ENCODE measurements around the gene EI24. TPM values are rescaled to one million over a fixed set of nuclear protein-coding genes. Genes with fewer than 3 reads are reported as not detected.

Gene EI24
- total RNA-seq, 1 donor from 2014 or later = 83.6 TPM

DNA sequence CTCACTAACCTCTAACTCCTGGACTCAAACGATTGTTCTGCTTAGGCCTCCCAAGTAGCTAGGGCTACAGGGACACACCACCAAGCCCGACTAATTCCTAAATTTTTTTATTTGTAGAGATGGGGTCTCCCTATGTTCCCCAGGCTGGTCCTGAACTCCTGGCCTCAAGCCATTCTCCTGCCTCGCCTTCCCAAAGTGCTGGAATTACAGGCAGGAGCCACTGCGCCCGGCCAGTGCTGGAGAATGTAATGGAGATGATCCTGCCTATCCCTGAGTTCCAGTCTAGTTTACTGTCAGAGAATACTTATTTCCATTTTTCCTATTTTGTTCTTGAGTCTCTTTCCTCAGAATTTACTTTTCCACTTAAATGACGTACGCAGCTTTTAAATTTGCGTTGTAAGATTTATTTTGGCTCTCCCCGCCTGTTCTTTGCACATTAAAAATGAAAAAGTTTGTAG lies 55.5 kb downstream of the EI24 start, which contains the start of gene CHEK1:
Gene CHEK1, plus strand, starts transcription at position 408 of the 458 bp plus-strand sequence. CDS start 1,606 bp downstream, outside the sequence.
- Mint-ChIP-seq H3K4me1 (ENCODE audit: unreplicated experiment) (peaks cover 42% of the 10 kb centered on the region), H3K36me3 (ENCODE audit: unreplicated experiment) (peaks cover 17% of the 10 kb centered on the region), H3K4me3 (ENCODE audit: unreplicated experiment) (peak within 1 kb of the TSS; percentile 82), H3K27ac (ENCODE audit: unreplicated experiment) (peak within 1 kb of the TSS; percentile 86), H3K27me3 (ENCODE audit: unreplicated experiment) (no peaks in the 10 kb centered on the region), H3K9me3 (ENCODE audit: unreplicated experiment) (no peaks in the 10 kb centered on the region)
- TF ChIP-seq, protein P1, sequence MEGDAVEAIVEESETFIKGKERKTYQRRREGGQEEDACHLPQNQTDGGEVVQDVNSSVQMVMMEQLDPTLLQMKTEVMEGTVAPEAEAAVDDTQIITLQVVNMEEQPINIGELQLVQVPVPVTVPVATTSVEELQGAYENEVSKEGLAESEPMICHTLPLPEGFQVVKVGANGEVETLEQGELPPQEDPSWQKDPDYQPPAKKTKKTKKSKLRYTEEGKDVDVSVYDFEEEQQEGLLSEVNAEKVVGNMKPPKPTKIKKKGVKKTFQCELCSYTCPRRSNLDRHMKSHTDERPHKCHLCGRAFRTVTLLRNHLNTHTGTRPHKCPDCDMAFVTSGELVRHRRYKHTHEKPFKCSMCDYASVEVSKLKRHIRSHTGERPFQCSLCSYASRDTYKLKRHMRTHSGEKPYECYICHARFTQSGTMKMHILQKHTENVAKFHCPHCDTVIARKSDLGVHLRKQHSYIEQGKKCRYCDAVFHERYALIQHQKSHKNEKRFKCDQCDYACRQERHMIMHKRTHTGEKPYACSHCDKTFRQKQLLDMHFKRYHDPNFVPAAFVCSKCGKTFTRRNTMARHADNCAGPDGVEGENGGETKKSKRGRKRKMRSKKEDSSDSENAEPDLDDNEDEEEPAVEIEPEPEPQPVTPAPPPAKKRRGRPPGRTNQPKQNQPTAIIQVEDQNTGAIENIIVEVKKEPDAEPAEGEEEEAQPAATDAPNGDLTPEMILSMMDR (IDR thresholded peaks at IDR 0.05) = no peak
- no peak for DNase-seq (ENCODE audit: extremely low spot score, unreplicated experiment)

DNA sequence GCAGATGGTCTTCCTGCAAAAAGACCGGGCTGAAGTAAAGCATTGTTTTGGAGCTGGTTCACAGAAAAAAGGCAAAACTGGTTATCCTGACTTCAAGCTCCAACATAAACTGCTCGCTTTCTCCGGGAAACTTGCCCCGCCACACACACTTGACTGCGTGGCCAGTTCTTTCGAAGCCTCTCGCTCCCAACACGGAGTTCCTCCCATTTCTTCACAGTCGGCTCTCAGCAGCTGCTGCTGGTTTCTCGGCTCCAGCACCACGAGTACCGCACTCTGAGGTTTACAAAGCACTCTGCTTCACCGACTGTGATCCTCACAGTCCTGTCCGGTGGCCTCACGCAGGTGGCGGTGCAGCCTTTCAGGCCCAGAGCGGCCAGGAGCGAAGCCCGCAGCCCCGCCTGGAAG lies 56.0 kb downstream of the EI24 start:
- Mint-ChIP-seq H3K4me3 (ENCODE audit: unreplicated experiment) (peak overlapping the region; percentile 82), H3K36me3 (ENCODE audit: unreplicated experiment) (peaks cover 14% of the 10 kb centered on the region), H3K4me1 (ENCODE audit: unreplicated experiment) (peaks cover 42% of the 10 kb centered on the region), H3K27me3 (ENCODE audit: unreplicated experiment) (no peaks in the 10 kb centered on the region), H3K27ac (ENCODE audit: unreplicated experiment) (peak overlapping the region; percentile 86), H3K9me3 (ENCODE audit: unreplicated experiment) (no peaks in the 10 kb centered on the region)
- TF ChIP-seq, protein P1 (IDR thresholded peaks at IDR 0.05) = no peak
- no peak for DNase-seq (ENCODE audit: extremely low spot score, unreplicated experiment)

DNA sequence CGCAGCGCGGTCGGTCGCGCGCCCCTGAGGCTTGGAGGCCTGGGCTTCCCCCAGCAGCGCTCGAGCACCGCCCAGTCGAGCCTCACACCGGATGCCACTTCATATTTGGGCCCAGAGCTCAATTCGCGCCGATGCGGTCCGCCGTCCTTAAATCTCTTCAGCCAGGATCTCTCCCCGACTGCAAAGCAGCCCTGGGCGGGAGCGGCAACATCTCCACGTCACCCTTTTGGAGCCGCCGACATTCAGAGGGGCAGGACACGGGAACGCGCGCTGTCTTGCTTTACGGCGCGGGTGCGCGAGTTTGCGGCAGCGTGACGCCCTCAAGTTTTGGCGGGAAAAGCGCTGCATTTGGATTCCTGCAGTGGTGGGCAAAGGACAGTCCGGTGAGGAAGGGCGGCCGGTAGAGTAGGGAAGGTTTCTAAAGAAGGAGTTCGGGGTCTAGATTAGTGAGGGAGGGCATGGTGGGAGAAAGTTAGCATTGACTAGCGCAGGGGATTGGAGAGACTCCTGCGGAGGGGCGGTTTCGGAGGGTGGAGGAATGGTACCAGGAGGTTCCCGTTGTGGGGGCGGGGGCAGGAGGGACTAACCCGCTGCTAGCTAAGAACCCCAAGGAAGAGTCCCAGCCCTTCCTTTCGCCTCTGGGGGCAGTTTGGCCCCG lies 56.5 kb downstream of the EI24 start:
- Mint-ChIP-seq H3K27me3 (ENCODE audit: unreplicated experiment) (no peaks in the 10 kb centered on the region), H3K9me3 (ENCODE audit: unreplicated experiment) (no peaks in the 10 kb centered on the region), H3K4me3 (ENCODE audit: unreplicated experiment) (peak overlapping the region; percentile 82), H3K4me1 (ENCODE audit: unreplicated experiment) (peaks cover 43% of the 10 kb centered on the region), H3K36me3 (ENCODE audit: unreplicated experiment) (peaks cover 10% of the 10 kb centered on the region), H3K27ac (ENCODE audit: unreplicated experiment) (peak overlapping the region; percentile 86)
- TF ChIP-seq, protein P1 (IDR thresholded peaks at IDR 0.05) = no peak
- peak; percentile 96 for DNase-seq (ENCODE audit: extremely low spot score, unreplicated experiment)

DNA sequence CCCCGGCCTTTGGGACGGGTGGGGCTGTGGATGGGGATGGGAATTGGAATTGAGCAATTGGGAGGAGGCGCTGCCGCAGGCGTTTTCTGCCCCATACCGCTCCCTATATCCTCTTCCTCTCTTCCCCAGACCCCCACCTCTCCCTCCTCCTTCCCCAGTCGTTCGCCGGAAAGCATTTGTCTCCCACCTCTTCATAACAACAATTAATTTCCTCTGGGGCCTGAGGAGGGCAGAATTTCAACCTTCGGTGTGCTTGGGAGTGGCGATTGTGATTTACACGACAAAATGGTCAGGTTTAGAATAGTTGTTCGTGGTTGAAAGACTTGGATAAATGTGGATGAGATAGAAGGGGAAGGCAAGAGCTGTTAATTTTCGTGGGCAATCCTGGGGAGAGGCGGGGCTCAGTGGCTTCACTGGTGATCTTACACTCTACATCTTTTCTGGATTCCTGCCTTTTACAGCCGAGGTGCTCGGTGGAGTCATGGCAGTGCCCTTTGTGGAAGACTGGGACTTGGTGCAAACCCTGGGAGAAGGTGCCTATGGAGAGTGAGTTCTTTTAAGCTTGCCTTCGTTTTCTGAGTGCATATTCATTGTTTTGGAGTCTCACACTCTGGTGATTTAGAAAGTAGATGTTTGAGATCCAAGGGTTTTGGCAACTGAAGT lies 57.1 kb downstream of the EI24 start:
- H3K4me3 Mint-ChIP-seq (ENCODE audit: unreplicated experiment) = peak overlapping the region; percentile 82
- no peaks in the 10 kb centered on the region for H3K9me3 Mint-ChIP-seq (ENCODE audit: unreplicated experiment)
- H3K4me1 Mint-ChIP-seq (ENCODE audit: unreplicated experiment) = peaks cover 40% of the 10 kb centered on the region
- TF ChIP-seq, protein P1 (IDR thresholded peaks at IDR 0.05) = peak; percentile 48
- peaks cover 5% of the 10 kb centered on the region for H3K36me3 Mint-ChIP-seq (ENCODE audit: unreplicated experiment)
- no peak for DNase-seq (ENCODE audit: extremely low spot score, unreplicated experiment)
- peak overlapping the region; percentile 86 for H3K27ac Mint-ChIP-seq (ENCODE audit: unreplicated experiment)
- H3K27me3 Mint-ChIP-seq (ENCODE audit: unreplicated experiment) = no peaks in the 10 kb centered on the region

DNA sequence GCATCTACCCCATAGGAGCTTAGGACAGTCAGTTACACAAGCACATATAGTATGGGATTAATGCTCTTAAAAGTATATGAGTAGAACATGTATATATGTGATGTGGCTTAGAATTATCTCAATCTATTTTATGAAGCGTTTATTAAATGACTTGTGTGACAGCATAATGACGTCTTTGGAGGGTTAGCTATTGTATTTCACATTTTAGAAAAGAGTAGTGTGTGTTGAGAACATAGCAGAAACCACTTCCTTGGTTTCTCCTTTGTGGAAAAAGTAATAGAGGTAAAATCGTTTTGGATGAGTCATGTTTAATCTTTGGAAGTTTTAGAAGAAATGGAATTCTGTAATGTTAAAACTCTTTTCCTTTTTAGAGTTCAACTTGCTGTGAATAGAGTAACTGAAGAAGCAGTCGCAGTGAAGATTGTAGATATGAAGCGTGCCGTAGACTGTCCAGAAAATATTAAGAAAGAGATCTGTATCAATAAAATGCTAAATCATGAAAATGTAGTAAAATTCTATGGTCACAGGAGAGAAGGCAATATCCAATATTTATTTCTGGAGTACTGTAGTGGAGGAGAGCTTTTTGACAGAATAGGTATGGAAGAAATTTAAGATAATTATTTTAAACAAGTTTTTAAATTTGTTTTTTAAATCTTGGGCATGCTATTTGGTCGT lies 58.1 kb downstream of the EI24 start:
- TF ChIP-seq, protein P1 (IDR thresholded peaks at IDR 0.05) = no peak
- peak overlapping the region; percentile 82 for H3K4me3 Mint-ChIP-seq (ENCODE audit: unreplicated experiment)
- DNase-seq (ENCODE audit: extremely low spot score, unreplicated experiment) = no peak
- peak overlapping the region; percentile 86 for H3K27ac Mint-ChIP-seq (ENCODE audit: unreplicated experiment)
- H3K36me3 Mint-ChIP-seq (ENCODE audit: unreplicated experiment) = no peaks in the 10 kb centered on the region
- peaks cover 31% of the 10 kb centered on the region for H3K4me1 Mint-ChIP-seq (ENCODE audit: unreplicated experiment)
- H3K9me3 Mint-ChIP-seq (ENCODE audit: unreplicated experiment) = no peaks in the 10 kb centered on the region
- no peaks in the 10 kb centered on the region for H3K27me3 Mint-ChIP-seq (ENCODE audit: unreplicated experiment)
